Measurements from ENCODE around the gene CHN1.

CHN1 gene

GRCh38 chr2:175004980-175005732 is at the start of gene CHN1:
TSS of gene CHN1 (minus strand) at chr2:175005381. CDS start at chr2:175004912, 469 bp downstream.
- ChIA-PET POLR2A (ENCODE audit: low non-redundant PET) (no interaction called here), CTCF (interaction anchor here (0.7 kb wide), 1 partner anchor 232 kb away, joined by 5 read pairs; no protein-coding TSS in a partner anchor)
- DNase-seq (ENCODE audit: low spot score) = peak; percentile 45
- H3K27ac ChIP-seq = peak within 1 kb of the TSS; percentile 55
- TF ChIP-seq, protein P1, sequence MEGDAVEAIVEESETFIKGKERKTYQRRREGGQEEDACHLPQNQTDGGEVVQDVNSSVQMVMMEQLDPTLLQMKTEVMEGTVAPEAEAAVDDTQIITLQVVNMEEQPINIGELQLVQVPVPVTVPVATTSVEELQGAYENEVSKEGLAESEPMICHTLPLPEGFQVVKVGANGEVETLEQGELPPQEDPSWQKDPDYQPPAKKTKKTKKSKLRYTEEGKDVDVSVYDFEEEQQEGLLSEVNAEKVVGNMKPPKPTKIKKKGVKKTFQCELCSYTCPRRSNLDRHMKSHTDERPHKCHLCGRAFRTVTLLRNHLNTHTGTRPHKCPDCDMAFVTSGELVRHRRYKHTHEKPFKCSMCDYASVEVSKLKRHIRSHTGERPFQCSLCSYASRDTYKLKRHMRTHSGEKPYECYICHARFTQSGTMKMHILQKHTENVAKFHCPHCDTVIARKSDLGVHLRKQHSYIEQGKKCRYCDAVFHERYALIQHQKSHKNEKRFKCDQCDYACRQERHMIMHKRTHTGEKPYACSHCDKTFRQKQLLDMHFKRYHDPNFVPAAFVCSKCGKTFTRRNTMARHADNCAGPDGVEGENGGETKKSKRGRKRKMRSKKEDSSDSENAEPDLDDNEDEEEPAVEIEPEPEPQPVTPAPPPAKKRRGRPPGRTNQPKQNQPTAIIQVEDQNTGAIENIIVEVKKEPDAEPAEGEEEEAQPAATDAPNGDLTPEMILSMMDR (conservative IDR thresholded peaks at IDR 0.05; ENCODE audit: low read depth) = 0 out of 2 replicates have a peak, but pooled peaks have one; percentile 22

- ChIA-PET POLR2A (ENCODE audit: low non-redundant PET) (no interaction called here), CTCF (no interaction called here)
- TF ChIP-seq, protein P1 (conservative IDR thresholded peaks at IDR 0.05; ENCODE audit: low read depth) = no peak
- H3K27ac ChIP-seq = no peak overlapping the region
- DNase-seq (ENCODE audit: low spot score) = no peak
Observed at GRCh38 chr2:175054340-175054739, 49.2 kb upstream of the CHN1 start.

DNA sequence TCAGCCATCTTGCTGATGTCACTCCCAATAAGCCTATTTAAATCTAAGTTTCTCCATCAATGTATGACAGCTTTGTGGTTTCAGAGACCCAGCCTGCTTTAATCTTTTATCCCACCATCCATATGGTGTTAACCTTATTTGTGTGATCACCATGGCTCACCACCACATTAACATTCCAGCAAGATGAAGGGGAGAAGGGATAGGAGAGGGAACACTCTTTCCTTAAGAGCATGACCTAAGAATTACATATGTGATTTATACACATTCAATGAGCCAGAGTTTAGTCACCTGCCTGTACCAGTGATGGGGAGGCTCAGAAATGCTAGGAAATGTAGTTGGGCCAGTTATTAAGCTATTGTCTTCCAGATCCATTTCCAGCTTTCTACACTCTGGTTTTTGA is 44.5 kb upstream of the CHN1 start:
- TF ChIP-seq, protein P1 (conservative IDR thresholded peaks at IDR 0.05; ENCODE audit: low read depth) = no peak
- POLR2A ChIA-PET (ENCODE audit: low non-redundant PET) = no interaction called here
- no peak overlapping the region for H3K27ac ChIP-seq
- CTCF ChIA-PET = no interaction called here
- no peak for DNase-seq (ENCODE audit: low spot score)

DNA sequence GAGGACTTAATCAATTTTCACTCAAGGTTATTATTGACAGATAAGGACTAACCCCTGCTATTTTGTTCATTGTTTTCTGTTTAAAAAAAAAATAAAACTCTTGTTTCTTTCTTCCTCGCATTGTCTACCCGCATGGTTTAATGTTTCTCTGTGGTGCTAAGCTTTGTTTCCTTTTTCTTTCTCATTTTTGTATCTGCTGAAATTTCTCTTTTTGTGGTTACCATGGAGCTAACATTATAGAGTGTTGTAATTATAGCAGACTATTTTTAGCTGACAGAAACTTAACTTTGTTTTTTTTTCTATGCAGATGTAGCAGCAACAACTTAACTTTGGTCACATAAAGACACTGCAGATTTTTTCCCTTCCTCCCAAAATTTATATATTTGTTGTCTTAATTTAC is 43.1 kb upstream of the CHN1 start:
- no peak for DNase-seq (ENCODE audit: low spot score)
- POLR2A ChIA-PET (ENCODE audit: low non-redundant PET) = no interaction called here
- CTCF ChIA-PET = interaction anchor here (0.6 kb wide), 1 partner anchor 104 kb away, joined by 3 read pairs; no protein-coding TSS in a partner anchor
- H3K27ac ChIP-seq = no peak overlapping the region
- TF ChIP-seq, protein P1 (conservative IDR thresholded peaks at IDR 0.05; ENCODE audit: low read depth) = no peak

DNA sequence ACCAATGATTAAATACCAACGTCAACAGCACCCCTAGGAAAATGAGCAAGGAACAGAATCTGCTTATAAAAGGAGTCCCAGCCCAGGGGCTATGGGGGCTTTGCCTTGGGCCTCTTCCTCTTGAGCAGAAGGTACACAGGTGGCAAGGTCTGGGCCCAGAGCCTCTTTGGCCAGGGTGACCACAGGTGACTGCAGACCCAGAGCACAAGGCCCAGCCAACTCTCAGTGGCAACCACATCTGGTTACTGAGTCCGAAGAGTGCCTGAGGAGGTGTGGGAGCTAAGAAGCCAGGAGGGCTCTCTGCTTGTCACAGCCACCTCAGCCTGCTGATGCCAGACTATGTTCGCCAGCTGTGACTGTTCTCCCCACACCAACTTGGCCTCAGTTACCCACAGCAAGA is 34.3 kb upstream of the CHN1 start:
- no peak overlapping the region for H3K27ac ChIP-seq
- ChIA-PET CTCF (no interaction called here), POLR2A (ENCODE audit: low non-redundant PET) (no interaction called here)
- no peak for DNase-seq (ENCODE audit: low spot score)
- TF ChIP-seq, protein P1 (conservative IDR thresholded peaks at IDR 0.05; ENCODE audit: low read depth) = no peak

DNA sequence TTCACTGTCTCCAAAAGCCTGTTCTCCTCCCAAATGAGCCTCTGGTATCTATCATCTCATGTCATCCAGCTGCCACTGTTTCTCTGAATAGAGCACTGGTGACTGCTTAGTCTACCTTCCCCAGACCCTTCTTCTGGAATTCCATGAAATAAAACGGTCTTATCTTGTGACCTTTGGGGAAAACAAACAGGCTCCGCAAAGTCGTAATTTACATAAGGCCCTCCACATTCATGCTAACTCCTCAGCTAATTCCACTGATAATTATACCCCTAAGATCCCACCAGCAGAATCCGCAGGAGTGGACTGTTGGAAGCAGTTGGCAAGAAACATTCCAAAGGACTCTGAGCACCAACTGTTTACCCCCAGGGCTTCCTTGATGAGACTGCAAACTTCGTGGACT is 33.9 kb upstream of the CHN1 start:
- ChIA-PET CTCF (no interaction called here), POLR2A (ENCODE audit: low non-redundant PET) (no interaction called here)
- H3K27ac ChIP-seq = no peak overlapping the region
- no peak for DNase-seq (ENCODE audit: low spot score)
- TF ChIP-seq, protein P1 (conservative IDR thresholded peaks at IDR 0.05; ENCODE audit: low read depth) = no peak

All from RWPE1 (cell line).